Erythroblast (primary cell): Measurements from ENCODE around the gene H2BK1.

Experiments used
- GATA1 ChIP-seq: IDR thresholded peaks from 2 replicates; pipeline ENCODE4 v1.6.1; 2011; ENCODE audit warnings: low read depth, mild to moderate bottlenecking, control low read depth, low read length, moderate library complexity
- POLR2A ChIP-seq: IDR thresholded peaks from 2 replicates; pipeline ENCODE4 v1.6.1; 2011; ENCODE audit warnings: mild to moderate bottlenecking, low read length

DNA sequence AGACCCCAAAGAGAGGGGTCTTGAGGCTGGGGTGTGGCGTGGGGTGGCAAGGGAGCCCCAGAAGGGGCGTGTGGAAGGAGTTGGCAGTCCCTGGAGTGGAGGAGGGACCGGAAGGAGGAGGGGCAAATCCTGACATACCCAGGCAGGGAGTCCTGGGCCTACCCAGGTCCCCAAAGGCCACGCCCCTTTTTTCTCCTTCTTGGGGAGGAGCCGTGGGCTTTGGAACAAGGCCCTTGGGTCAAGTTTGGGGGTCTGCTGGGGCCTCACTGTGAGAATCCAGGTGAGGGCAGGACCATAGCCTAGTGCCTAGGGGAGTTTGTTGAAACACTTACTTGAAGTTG, 39.4 kb upstream of the H2BK1 start:
- TF ChIP-seq POLR2A (no peak), GATA1 (no peak)
